GM18511 (cell line): ENCODE data around the gene KATNAL1.

ENCODE experiments used
- ATAC-seq: cut with Tn5 transposase; IDR thresholded peaks from one replicate; pipeline ENCODE4 v1.9.1; 2021; ENCODE audit warnings: mild to moderate bottlenecking, moderate library complexity; ENCODE audit not compliant: unreplicated experiment

The KATNAL1 gene

DNA sequence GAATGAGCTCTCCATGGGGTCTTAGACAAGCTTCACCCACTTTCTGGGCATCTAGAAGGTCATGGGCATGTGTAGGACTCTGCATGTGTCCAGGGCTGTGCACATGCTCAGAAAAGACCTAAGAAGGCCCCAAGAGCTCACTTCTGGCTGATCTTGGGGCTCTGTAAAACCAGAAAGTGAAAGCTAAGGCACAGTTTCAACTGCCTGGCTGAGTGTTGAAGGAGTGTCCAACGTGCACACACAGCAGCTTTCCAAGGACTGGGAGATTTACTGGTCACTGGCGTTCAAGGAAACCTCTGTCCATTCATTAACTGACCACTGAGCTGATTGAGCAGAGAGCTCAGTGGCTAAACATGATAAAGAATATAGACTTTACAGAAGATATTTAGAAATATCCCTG is 137.9 kb downstream of the KATNAL1 start:
- ATAC-seq, result no peak

DNA sequence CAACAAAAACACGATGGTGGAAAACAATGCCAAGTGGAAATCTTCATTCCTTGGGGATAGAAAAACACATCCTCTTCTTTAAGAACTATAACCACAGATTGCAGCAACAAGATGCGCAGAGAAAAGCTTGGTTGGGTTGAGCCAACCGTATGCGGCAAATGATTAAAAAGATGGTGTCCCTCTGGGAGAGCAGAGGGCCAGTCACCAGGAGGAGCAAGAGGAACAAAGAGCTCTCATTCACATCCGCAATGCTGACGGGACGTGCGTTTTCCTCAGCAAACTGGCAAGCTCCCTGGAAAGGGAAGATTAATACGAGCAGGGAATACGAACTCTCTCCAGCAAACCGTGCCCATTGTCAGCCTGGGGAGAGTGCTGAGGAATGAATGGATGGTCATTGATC is 141.6 kb downstream of the KATNAL1 start:
- no peak for ATAC-seq

DNA sequence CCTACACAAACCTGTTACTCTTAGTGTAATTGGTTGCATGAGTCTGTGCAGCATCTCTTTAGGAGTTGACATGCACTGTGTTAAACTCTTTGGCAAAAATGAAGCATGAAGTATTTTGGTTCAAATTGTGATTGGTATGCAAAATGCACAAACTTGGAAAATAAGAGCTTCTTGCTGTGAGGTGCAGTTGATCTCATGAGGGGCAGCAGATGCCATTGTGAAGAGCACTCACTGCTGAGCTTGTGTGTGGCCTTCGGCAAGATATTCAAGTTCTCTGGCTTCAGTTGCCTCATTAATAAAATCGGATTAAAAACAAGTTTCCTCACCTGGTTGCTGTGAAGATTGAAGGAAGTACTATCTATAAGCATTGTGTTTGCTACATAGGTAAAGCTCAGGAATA is 142.3 kb downstream of the KATNAL1 start:
- no peak for ATAC-seq

DNA sequence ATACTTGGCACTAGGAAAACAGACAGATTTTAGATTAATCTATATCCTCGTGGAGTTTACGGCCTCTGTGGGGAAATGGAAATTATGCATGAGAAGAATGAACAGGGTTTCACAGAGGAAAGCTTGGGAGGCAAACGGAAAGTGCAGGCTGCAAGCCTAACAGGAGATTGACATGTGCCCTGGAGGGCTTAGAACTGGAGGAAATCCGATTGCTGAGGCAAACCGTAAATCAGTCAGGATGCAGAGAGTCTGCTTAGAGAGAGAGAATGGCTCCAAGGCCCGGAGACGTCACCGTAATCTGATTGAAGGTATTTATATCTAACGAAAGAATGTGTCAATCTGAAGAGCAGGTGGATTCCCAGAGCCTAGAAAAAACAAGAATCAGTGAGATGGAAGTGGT is 143.2 kb downstream of the KATNAL1 start:
- ATAC-seq, result no peak

DNA sequence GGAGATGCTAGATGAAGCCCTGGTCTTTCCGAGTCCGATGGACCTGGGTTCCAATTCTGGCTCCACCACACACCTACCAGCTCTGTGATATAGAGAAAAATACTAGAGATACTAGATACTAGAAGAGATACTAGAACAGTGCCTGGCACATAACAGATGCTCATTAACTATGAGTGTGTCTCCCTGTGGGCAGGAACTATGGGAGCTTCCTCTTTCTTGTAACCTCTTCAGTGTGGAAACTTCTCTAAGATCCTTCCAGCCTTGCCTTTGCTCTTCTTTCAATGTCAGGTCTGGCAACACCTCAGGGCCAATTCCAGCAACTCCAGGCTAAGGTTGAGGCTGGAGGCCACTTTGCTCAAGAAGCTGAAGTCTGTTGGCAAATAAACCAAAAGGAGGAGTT is 143.9 kb downstream of the KATNAL1 start:
- no peak for ATAC-seq

DNA sequence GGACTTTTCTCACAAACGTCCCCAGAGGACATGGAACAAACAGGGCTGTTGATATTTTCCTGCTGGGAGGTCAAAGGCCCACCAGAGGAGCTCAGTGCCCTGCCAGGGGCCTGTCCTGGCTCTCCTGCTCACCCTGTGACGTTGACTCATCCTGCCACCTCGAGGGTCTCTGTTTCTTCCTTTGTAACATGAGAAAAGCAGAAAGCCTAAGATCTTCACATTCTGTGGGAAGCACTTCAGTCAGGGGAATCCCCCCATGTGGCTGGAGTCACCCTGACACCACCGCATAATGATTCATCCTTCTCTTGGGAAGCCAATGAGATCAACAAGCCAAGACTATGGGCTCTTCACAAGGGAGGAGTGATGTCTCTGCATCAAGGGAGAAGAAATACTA is 147.9 kb downstream of the KATNAL1 start:
- no peak for ATAC-seq

DNA sequence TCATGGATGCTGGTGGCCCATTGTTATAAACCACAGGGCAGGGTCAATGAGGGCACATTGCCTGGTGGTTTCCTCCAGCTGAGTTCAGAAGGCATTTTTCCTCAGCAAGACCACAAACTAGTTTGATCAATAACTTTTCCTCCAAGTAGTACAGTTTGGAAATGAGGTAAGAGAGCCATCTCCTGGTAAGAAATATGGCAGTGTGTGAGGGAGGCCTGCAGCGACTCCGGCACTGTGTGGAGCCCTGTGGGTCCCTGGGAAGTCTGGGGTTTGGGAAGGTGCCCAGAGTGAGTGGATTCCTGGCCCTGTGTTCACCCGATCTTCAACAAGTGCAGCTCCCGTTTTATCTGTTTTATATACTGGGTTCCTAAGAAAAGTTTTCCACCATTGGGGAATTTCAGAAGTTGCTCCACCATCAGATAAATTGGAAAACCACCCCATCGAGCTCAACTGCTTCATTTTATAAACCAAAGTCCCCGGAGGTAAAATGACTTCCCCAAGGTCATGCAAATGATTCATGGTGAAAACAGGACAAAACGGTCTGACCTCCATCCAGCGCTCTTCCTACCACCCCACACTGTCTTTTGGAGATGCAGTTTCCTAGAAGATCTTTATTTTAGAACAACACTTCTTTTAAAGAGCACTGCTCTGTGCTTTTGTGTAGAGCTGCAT is 148.4 kb downstream of the KATNAL1 start:
- ATAC-seq, result no peak

DNA sequence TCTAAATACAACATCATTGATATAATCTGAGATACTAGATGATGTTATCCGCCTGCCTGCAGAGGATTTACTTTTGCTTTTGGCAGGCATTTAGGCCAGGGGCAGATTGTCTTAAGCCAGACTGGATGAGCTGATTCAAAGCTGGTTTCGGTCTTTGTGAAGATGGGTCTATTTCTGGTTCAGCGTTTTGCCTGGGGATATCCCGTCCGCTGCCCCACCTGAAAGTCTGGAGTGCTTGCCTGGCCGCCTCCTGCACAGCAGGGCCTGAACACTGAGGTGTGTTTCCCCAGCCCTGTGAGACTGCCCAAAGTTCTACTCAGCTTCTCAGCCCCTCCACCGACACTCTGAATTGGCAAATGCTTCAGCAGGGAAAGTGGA is 149.7 kb downstream of the KATNAL1 start:
- peak; percentile 59 for ATAC-seq

DNA sequence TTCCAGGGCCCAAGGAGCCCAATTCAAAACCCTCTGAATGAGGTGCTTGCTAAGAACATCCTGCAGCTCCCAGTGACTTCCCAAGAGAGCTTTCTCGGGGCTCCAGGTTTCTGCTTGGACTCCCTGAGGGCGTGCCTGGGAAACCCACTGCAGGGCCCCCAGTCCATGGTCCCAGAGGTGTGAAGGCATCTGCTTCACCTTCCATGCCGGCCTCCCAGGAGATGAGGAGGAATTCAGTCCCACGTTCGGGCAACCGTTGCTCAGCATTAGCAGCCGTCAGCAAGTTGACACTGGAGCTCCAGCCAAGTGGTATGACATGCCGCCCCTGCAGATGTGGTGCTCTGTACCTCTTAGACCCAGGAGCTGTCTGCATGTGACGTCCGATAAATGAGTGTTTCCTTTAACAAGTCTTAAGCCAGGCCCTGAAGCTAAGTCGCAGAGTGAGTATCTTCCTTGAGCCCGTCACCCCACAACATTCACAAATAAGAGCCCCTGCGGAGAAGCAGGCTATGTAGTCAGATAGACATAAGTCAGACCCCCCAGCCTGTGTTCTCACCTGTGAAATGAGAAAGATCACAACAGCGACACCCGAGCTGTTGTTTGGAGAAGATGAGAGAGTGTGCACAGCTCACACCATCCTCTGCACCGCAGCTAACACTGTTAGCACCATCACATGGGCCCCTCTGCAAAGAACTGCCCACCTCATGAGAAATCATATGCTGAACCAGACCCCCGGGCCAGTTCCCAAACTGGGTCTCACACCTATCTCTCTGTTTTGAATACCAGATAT is 150.3 kb downstream of the KATNAL1 start:
- ATAC-seq, result peak; percentile 8

DNA sequence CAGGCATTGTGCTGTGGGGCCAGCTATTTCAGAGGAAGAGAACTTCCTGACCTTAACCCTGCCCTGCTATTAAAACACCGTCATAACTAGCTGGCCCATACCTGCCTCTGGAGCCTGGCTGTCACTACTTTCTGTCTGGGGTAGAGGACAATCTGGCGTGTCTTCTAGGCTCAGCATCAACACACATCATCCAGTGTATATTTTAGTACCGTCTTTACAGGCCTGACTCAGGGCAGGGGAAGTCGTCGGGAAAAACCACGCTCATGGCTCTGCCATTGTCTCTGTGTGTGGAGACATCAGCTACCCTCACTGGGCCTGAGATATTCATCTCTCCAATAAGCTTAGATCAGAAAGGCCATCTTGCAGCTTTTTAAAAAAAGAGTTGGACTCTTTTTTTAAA is 151.1 kb downstream of the KATNAL1 start:
- ATAC-seq, result no peak

DNA sequence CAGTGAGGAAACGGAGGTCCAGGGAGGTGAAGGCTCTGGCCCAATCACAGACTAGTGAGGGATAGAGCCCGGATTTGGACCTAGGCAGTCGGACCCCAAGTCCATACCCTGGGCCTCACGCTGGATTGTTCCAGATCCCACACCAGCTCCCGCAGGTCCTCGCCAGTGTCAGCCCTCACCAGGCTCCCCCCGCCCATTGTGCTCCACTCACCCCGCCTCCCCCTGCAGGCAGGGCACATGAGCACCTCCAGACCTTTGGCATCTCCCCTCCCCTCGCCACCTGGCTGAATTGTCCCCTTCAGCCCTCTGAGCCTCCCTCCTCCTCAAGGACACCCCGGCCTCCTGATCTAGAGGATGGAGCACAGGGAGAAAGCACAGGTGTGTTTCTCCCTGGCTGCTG is 152.4 kb downstream of the KATNAL1 start:
- no peak for ATAC-seq

DNA sequence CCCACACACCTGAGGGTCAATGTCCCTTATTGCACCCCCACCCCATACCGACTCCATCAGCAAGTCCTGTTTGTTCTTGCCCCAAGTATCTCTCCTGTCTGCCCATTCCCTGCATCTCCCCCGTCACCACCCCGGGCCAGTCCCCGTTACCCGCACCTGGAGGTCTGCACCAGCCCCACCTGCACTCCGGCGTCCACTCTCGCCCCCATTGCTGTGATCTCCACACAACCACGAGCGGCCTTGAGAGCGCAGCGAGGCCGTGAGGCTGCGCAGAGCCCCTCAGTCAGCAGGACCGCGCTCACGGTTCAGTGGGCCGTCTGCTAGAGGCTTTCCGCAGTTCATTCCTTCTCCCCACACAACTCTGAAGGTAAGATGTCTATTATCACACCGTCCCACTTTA is 152.8 kb downstream of the KATNAL1 start:
- no peak for ATAC-seq

DNA sequence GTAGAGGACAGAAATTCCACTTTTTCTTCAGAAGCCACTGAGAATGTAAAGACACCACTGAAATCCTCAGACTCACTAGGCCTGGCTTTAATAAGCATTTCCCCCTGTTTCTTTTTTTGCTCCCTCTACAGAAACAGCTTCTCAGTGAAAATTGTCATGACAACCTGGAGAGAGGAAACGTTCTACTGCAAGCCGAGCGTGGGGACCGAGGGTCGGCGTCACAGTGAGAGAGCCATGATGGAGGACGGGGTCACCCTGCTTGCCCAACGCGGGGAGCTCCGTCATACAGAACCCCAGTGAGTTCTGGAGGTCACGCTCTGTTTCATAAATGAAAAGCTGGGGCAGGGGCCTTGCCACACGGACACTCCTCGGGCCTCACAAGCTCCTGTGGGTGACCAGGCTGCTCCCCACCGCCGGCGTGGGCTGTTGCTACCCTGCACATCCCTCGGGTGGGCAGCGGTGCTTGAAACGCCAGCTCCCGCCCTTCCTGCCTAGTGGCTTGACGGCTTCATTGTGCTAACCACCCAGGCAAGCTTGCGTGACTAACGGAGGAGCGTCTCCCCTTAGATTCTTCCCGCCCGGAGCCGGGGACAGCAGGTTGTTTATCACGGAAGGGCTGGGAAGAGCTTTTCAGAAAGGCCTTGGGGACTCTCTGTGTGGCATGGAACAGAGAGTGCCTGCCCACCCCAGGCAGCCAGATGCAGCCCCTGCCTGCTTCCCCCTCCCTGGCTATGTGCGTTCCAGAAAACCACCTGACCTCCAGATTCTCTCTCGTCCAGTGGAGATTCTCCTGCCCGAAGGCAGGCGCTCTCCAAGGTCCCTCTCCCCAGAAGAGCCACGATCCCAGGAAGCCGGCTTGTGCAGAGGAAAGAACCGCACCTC is 153.6 kb downstream of the KATNAL1 start:
- no peak for ATAC-seq
